ENCODE results near the gene CYP39A1.
A peak's percentile ranks its signal among the peaks of the same experiment; 100 is the strongest.

Gene CYP39A1

GRCh38 chr6:46586906-46587305, 65.7 kb downstream of the CYP39A1 start:
- DNase-seq, result no peak

- no peak for DNase-seq
Observed at GRCh38 chr6:46584586-46584985, 68.0 kb downstream of the CYP39A1 start.

- DNase-seq, result no peak
Observed at GRCh38 chr6:46583721-46584120, 68.9 kb downstream of the CYP39A1 start.

- no peak for DNase-seq
Observed at GRCh38 chr6:46583081-46583480, 69.5 kb downstream of the CYP39A1 start.

- no peak for DNase-seq
Observed at GRCh38 chr6:46581459-46582177, 71.0 kb downstream of the CYP39A1 start.

GRCh38 chr6:46575530-46575929, 77.1 kb downstream of the CYP39A1 start:
- DNase-seq, result no peak

- DNase-seq, result no peak
Observed at GRCh38 chr6:46573140-46573539, 79.5 kb downstream of the CYP39A1 start.

GRCh38 chr6:46565531-46565930, 87.1 kb downstream of the CYP39A1 start:
- no peak for DNase-seq

- no peak for DNase-seq
Observed at GRCh38 chr6:46563924-46564323, 88.7 kb downstream of the CYP39A1 start.

GRCh38 chr6:46556053-46556452, 96.6 kb downstream of the CYP39A1 start:
- no peak for DNase-seq

GRCh38 chr6:46555129-46555528, 97.5 kb downstream of the CYP39A1 start:
- DNase-seq, result no peak

GRCh38 chr6:46549155-46549554, 103.5 kb downstream of the CYP39A1 start:
- no peak for DNase-seq

GRCh38 chr6:46541556-46541955, 111.1 kb downstream of the CYP39A1 start:
- no peak for DNase-seq

- DNase-seq, result no peak
Observed at GRCh38 chr6:46539866-46540265, 112.8 kb downstream of the CYP39A1 start.

GRCh38 chr6:46538800-46539480, 113.7 kb downstream of the CYP39A1 start:
- DNase-seq, result no peak

- DNase-seq, result no peak
Observed at GRCh38 chr6:46530896-46531295, 121.7 kb downstream of the CYP39A1 start.

GRCh38 chr6:46528961-46529750, 123.5 kb downstream of the CYP39A1 start:
- DNase-seq, result no peak

GRCh38 chr6:46526607-46527006, 126.0 kb downstream of the CYP39A1 start:
- DNase-seq, result no peak

GRCh38 chr6:46525583-46525982, 127.0 kb downstream of the CYP39A1 start:
- DNase-seq, result no peak

GRCh38 chr6:46521464-46521971, 131.1 kb downstream of the CYP39A1 start:
- no peak for DNase-seq

- DNase-seq, result no peak
Observed at GRCh38 chr6:46517202-46517601, 135.4 kb downstream of the CYP39A1 start.

GRCh38 chr6:46513533-46513932, 139.1 kb downstream of the CYP39A1 start:
- no peak for DNase-seq

GRCh38 chr6:46511320-46511719, 141.3 kb downstream of the CYP39A1 start:
- no peak for DNase-seq

- peak; percentile 41 for DNase-seq
Observed at GRCh38 chr6:46510651-46511050, 142.0 kb downstream of the CYP39A1 start.

Measured in left hindlimb (tissue), 1 donor.